Ishikawa (cell line): ENCODE measurements around the gene ARL8A.

ENCODE experiments used
- CREB1 ChIP-seq: IDR thresholded peaks from 2 replicates; pipeline ENCODE4 v1.6.1; 2012; ENCODE audit warnings: low read depth
- EP300 ChIP-seq: IDR thresholded peaks from 2 replicates; pipeline ENCODE4 v1.6.1; 2012; ENCODE audit warnings: borderline replicate concordance
- FOXM1 ChIP-seq: IDR thresholded peaks from 2 replicates; pipeline ENCODE4 v1.6.1; 2012; ENCODE audit warnings: low read depth, borderline replicate concordance
- MAX ChIP-seq: IDR thresholded peaks from 2 replicates; pipeline ENCODE4 v1.6.1; 2012
- NFIC ChIP-seq: IDR thresholded peaks from 2 replicates; pipeline ENCODE4 v1.6.1; 2012
- RAD21 ChIP-seq: IDR thresholded peaks from 2 replicates; pipeline ENCODE4 v1.6.1; 2012; ENCODE audit warnings: low read depth
- REST ChIP-seq: IDR thresholded peaks from 2 replicates; pipeline ENCODE4 v1.6.1; 2012; ENCODE audit warnings: low read depth, mild to moderate bottlenecking
- TAF1 ChIP-seq: IDR thresholded peaks from 2 replicates; pipeline ENCODE4 v1.6.1; 2012; ENCODE audit warnings: low read depth, mild to moderate bottlenecking
- TCF12 ChIP-seq: IDR thresholded peaks from 2 replicates; pipeline ENCODE4 v1.6.1; 2012; ENCODE audit warnings: low read depth
- TEAD4 ChIP-seq: IDR thresholded peaks from 2 replicates; pipeline ENCODE4 v1.6.1; 2012
- USF1 ChIP-seq: IDR thresholded peaks from 2 replicates; pipeline ENCODE4 v1.6.1; 2012
- YY1 ChIP-seq: IDR thresholded peaks from 2 replicates; pipeline ENCODE4 v1.6.1; 2012; ENCODE audit warnings: low read depth

- no peak for TF ChIP-seq FOXM1
- no peak for TF ChIP-seq YY1
- no peak for TF ChIP-seq NFIC
- no peak for TF ChIP-seq EP300
- TF ChIP-seq MAX = no peak
- no peak for TF ChIP-seq USF1
- TF ChIP-seq TEAD4 = no peak
- no peak for TF ChIP-seq REST
- TF ChIP-seq RAD21 = no peak
- TF ChIP-seq TAF1 = no peak
- TF ChIP-seq CREB1 = no peak
- no peak for TF ChIP-seq TCF12
These were observed 18.9 kb downstream of the ARL8A start for GRCh38 chr1:202125611-202126010.
